GM12872 (cell line): Measurements from ENCODE around the gene SAMD11.

Experiments
- CTCF ChIP-seq: IDR thresholded peaks from 3 replicates; pipeline ENCODE4 v1.5.1; 2011; ENCODE audit warnings: low read depth, mild to moderate bottlenecking, low read length, moderate library complexity; ENCODE audit not compliant: insufficient read depth

SAMD11 gene

GRCh38 chr1:945688-946556 lies 22.2 kb downstream of the SAMD11 start:
- TF ChIP-seq CTCF: no peak

- TF ChIP-seq CTCF: no peak
Observed at GRCh38 chr1:947958-948357, 24.2 kb downstream of the SAMD11 start.

- no peak for TF ChIP-seq CTCF
Observed at GRCh38 chr1:950268-950667, 26.5 kb downstream of the SAMD11 start.

- no peak for TF ChIP-seq CTCF
Observed at GRCh38 chr1:950881-951280, 27.2 kb downstream of the SAMD11 start.

- TF ChIP-seq CTCF: no peak
Observed at GRCh38 chr1:951364-951763, 27.6 kb downstream of the SAMD11 start.

- no peak for TF ChIP-seq CTCF
Observed at GRCh38 chr1:952201-952600, 28.5 kb downstream of the SAMD11 start.

- TF ChIP-seq CTCF: no peak
Observed at GRCh38 chr1:952603-953002, 28.9 kb downstream of the SAMD11 start.
